NAMALWA (cell line): Measurements from ENCODE around the gene MCUR1.
"Not testable (repeated sequence)": the region's sequence is repeated elsewhere in the genome, so short reads cannot be mapped to it uniquely, and the experiment has no call there.

Experiments
- DNase-seq: peaks from one replicate; pipeline ENCODE4 v3.0.0-alpha.2; 2015; ENCODE audit warnings: low spot score

The MCUR1 gene

DNA sequence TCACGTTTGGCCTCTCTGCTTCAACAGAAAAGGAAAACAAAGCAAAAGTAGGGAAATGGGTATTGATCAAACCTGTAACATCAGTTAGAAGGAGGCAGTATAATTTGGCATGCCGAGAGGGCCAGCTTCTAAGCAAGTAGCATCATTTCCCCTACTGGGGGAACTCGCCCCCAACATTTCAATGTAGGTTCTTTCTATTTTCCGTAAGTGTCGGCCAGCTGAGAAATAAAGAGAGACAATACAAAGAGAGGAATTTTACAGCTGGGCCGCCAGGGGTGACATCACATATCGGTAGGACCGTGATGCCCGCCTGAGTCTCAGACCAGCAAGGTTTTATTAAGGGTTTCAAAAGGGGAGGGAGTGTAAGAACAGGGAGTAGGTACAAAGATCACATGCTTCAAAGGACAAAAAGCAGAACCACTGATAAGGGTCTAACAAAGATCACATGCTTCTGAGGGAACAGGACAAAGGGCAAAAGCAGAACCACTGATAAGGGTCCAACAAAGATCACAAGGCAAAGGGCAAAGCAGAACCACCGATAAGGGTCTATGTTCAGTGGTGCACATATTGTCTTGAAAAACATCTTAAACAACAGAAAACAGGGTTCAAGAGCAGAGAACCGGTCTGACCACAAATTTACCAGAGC lies 14.4 kb upstream of the MCUR1 start:
- not testable (repeated sequence) for DNase-seq

DNA sequence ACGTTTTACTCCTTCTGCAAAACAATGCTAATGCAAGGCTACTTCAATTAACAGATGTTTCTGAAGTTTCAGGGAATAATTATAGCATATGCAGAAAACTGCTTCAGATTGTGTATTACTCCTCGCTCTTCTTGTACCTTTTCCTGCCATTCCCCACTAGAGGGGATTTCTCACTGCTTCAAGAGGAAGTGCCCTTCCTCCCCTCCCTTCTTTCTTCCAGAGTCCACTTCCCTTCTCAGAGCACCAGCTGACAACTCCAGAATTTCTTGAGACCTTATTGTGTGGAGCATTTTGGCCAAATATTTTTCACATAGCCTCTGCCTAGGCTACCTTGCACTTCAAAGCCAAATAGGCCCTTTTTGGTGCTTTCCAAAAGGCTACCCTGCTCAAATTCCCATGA lies 12.7 kb upstream of the MCUR1 start:
- DNase-seq: no peak

DNA sequence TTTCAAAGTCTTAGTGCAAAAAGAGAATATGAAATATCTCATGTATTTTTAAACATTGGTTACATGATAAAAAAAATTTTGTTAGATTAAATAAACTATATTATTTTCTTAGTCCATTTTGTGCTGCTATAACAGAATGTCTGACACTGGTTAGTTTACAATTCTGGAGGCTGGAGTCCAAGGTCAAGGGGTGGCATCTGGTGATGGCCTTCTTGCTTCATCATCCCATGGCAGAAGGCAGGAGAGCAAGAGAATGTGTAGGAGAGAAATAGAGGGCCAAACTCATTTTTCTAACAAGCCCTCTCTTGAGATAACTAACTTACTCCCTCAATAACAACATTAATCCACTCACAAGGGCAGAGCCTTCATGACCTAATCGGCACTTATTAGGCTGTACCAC lies 11.5 kb upstream of the MCUR1 start:
- no peak for DNase-seq

DNA sequence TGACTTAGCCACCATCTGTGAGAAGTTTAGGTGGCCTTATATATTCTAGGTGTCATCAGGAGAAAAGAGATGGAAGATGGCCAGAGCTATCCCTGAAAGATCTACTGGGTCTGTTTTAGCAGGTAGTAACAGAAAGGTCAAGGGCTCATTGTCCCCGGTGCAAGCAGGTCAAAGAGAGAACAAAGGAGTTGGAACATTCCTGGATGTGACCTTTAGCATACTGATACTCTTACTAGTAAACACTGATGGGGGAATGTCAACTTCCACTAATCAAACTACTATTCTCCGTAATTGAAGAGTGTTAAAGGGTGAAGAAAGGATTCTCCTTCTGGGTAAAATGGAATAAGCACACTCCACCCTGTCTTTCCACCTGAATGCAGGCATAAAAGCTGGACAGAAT lies 4.0 kb upstream of the MCUR1 start:
- DNase-seq: no peak

DNA sequence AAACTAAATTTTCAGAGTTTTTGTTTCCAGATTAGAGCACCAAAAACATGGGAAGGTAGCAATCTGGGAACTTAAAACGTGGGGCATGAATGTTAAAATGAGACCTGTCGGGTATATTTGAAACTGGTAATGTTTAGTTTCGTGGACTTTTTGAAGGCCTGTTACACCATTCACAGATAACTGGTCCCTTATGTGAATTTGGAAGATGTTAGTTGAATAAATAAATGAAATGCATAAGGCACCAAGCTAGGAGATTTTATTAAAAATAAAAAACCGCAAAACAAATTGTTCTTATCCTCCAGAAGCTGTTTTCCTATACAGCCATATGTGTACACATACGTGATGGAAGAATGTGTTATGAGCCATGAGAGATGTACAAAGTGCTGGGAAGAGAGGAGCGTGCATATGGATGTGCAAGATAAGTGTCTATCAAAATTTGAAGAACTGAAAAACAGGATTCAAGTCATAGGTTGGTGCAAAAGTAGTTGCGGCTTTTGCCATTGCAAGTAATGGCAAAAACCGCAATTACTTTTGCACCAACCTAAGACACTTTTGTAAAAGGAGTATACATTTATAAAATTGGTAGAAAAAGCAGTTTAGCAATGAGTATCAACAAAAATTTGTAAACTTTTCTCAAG lies 700 bp upstream of the MCUR1 start:
- DNase-seq: peak; percentile 61

DNA sequence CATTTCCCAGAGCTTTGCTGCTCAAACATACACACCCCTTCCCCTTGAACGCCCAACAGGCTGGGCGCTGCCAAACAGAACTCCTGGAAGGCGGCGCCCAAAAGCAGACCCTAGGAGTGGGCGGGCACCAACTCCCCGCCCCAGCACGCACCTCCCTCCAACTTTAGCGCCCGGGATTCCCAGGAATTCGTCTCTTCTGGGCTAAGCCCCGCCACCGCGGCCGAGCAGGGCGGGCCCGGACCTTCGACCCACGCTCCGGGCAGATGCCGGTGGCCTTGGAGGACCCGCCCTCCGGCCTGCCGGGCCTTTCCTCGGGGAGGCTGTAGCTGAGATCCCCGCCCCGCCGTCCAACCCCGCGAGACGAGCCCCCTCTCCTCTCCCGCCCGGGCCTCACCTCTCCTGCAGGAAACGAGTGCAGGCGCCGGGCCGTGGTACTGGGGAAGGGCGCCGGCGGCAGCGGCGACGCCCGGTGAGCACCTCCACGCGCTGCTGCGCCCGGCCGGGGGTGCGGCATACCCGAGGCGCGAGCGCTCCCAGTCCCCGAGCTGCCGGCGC lies 659 bp downstream of the MCUR1 start:
- DNase-seq: peak; percentile 70

DNA sequence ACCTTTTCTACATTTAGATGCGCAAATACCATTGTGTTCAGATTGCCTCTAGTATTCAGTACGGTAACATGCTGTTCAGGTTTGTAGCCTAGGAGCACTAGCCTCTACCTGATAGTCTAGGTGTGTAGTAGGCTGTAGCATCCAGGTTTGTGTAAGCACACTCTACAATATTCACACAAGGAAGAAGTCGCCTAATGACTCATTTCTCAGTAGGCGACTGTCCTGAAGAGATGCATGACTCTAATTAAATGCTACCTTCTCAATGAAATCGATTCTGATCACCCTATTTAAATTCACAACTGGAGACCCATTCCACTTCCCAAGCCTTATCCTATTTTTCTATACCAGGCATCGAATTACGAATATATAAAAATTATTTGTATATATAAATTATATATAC lies 1.3 kb downstream of the MCUR1 start:
- DNase-seq: peak; percentile 11

DNA sequence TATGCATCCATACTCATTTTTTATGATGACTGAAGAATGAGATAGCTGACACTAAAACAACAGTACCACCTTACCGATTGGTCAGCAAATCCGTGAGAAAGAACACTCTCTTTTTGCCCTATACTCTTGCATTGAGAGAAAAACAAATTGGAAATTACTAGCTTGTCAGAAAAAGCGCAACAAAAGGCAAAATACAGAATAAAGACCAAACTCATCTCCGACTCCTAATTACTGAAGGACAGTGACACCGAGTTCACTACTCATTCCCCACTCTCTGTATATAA lies 2.1 kb downstream of the MCUR1 start:
- no peak for DNase-seq

DNA sequence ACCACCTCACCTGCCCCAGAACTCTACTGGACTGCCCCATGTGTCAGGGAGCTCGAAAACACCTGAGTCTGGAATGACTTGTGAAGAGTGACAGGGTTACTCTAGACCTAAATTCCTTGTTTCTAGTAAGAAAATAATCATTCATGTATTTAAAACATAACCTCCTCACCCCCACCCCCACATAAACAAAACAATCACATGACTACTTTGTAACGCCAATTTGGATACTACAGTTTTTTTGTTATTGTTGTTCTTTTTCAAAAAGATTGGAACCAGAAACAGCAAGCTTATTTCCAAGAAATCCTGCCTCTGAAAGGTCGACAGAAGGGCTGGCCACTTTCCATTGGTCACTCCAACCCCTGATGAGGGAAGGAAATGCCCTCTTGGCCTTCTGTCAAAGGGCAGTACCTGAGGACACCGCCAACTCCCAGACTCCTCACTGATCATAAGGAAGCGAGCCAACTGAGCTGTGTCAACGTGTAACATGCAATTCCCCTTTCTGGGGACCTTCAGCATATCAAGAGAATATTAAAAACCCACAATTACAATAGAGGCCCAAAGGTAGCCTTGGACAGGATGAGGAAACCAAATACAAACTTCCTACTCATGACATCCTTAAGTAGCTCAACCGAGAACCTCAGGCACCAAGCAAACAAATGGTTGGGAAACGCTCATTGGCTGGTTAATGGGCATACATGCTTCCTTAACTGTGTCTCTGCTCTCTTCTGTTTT lies 2.6 kb downstream of the MCUR1 start:
- DNase-seq: no peak

DNA sequence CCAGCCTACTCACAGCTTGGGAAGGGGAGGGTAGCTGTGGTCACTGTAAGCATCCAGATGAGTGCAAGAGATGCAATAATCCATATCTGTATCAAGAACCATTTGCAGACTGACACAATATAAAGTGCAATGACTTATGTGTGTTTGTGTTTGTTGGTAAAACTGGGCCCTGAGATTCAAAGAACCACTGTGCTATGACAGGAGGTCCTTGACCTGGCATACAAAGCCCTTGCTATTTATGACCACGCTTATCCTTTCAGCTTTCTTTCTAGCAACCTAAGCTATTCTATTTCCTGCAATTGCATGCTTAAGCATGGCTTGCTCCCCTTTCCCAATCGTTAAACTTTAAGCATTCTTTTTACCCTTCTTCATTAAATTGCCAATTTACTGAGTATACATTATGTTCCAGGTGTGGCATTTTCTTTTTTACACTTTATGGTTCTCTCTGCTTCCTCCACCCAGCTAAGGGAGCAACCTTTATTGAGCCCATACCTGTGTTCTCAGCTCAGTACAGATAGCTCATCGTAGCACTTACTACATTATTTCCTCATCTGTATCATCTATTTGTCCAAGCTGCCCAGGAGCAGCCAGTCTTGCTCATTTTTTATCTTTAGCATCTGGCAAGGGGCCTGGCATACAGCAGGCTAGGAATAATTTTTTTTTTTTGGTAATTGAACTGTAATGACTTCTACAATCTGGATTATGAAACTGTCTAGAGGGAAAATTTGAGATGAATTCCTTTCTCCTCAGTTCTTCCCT lies 3.5 kb downstream of the MCUR1 start:
- no peak for DNase-seq

DNA sequence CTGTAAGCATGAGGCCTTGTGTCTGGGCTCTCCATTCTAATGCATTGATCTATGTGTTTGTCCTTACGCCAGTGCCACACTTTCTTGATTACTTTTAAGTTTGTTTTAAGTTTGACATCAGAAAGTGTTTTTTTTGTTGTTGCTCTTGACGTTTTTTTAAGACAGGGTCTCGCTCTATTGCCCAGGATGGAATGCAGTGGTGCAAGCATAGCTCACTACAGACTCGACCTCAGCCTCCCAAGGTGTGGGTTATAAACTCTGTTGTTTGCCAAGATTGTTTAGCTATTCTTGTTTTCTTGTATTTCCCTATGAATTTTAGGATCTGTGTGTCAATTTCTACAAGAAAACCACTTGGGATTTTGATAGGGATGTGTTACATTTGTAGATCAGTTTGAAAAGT lies 5.6 kb downstream of the MCUR1 start:
- no peak for DNase-seq

DNA sequence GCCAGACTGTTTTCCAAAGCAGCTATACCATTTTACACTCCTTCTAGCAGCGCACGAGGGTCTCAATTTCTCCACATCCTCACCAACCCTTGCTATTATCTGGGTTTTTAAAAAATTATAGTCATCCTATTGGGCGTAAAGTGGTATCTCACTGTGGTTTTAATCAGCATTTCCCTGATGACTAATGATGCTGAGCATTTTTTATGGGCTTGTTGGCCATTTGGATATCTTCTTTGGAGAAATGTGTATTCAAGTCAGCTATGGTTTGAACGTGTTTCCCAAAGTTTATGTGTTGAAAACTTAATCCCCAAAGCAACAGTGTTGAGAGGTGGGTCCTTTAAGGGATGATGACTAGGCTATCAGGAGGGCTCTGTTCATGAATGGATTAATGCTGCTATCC lies 6.7 kb downstream of the MCUR1 start:
- DNase-seq: no peak

DNA sequence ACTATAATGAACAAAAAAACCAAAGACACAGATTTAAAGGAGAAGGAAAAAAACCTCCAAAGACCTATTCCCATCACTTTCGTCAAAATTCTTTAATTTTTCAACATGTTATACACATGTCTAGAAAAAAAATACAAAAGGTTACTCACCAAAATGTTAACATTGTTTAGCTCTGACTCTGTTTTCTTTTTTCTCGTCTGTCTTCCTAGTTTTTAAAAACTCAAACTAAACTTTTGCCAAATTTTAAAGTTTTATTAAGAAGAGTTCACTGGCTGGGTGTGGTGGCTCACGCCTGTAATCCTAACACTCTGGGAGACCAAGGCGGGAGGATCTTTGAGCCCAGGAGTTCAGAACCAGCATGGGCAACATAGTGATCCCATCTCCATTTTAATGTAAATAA lies 10.8 kb downstream of the MCUR1 start:
- DNase-seq: no peak

DNA sequence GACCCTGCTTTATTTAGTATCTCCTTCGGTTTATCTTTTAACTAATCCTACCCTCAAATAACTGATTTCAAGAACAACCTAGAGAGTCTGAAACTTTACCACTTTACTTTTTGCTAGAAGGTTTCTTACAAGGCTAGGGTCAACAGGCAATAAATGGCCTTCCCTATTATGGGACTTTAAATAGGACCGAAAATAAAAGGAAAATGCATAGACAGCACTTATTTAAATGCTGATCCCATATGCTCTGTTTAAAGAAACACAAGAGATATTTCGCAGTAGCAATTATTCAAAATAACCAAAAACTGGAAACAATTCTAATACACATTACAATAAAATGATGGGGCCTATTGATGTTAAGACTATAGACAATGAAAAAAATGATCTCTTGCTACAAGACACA lies 13.7 kb downstream of the MCUR1 start:
- DNase-seq: no peak

DNA sequence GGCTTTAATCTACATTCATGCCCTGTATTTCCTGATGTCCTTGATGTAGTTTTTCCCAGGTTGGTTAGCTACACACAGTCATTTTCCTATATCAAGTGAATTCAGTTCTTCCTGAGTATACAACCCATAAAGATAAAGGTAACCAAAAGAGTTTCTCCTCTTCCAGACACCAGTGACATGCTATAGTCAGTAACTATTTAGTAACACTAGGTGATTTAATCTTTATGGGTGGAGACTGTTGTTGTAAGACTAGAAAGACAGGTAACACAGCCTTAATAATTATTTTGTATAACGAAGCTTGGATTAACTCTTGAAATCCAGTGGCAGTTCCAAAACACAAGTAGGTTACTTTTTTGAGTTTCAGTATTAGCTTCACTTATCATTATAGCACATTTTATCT lies 17.6 kb downstream of the MCUR1 start:
- DNase-seq: no peak

DNA sequence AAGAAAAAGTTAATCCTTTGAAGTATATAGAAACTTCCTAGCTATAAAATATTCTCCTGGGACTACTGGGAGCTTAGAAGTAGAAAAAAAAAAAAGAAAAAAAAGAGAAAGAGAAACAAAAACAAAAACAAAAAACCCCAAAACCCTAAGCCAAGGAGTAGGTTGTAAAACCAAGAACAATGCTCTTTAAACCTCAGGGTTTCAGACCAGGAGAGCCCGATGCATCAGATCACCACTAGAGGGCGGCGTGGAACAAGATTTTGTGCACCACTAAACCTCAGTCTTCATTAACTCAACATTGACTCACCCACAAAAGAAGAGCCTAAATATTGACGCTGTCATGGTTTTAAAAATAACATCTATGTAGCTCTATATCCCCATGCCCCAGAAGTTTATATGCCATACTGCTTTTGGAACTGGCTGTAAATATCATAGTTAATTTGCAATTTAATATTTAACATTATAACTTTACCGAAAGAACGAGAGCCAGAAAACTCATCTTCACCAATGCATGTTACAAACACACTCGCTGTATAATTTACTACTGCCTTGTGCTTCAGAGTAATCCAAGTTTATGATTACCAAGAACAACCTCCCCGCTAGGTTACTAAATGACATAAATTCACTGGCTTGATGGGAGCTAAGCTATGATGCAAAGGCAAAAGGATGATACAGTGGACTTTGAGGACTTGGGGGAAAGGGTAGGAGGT lies 19.2 kb downstream of the MCUR1 start:
- DNase-seq: peak; percentile 85

DNA sequence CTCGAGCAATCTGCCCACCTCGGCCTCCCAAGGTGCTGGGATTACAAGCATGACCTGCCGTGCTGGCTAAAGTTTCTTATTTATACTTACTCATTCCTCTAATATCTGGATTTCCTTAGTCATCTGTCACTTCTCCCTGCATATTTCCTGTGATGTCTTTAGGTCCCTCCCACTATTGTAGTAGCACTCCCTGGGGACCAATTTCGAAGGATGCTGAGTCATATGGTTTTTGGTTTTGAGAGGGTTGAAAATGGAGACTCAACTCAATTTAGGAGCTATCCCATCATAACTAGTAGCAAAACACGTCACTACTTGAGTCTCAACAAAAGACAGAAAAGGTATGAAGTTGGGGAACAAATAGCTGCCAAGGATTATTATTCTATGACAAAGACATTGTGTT lies 20.2 kb downstream of the MCUR1 start:
- DNase-seq: no peak

DNA sequence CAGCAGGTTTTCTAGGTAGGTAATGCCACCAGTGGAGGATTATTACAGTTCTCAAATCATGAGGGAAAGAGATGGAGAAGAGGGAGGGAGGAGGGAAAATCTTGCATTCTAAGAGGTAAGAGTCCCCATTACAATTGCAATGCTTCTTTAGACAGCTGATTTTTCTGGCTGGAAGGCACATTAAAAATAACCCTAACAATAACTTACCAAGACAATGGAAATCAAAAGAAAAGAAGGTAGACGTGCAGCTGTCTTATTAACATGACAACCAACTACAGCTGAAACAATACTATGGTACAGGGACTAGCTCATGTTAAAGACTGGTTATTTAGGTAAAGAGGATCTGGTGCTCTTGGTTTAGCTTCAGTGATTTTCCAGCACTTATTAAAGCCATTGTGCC lies 24.6 kb downstream of the MCUR1 start:
- DNase-seq: no peak

DNA sequence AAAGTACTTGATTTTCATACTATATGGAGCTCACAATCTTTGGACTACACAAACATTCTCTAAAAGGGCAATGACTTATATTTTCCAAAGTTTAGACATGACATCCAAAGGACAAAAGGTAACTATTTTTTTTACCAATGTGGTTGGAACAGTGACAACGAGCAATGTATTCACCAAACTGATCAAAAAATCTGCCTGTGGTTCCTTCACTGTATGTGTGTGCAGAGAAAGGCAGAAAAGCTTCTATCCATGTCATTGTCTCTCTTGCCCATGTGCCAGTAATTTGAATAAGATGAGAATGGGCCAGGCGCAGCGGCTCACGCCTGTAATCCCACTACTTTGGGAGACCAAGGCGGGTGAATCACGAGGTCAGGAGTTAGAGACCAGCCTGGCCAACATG lies 25.5 kb downstream of the MCUR1 start:
- DNase-seq: no peak

DNA sequence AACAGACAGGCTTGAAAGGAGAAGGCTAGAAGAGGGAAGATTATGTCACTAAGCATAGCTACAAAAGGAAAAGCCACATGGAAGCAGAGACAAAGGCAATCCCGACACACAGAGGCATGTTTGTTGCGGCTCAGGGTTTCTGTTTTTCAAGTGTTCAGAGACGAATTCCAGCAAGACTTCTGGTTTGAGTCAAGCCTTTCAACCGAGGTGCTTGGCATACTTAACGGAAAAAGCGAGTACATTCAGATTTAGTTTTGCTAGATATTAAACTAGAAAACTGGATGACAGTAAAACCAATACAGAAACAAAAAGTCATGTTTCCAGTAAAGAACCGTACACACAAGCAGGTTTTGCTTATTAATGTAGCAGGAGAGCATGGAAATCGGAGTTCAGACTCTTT lies 27.2 kb downstream of the MCUR1 start:
- no peak for DNase-seq

DNA sequence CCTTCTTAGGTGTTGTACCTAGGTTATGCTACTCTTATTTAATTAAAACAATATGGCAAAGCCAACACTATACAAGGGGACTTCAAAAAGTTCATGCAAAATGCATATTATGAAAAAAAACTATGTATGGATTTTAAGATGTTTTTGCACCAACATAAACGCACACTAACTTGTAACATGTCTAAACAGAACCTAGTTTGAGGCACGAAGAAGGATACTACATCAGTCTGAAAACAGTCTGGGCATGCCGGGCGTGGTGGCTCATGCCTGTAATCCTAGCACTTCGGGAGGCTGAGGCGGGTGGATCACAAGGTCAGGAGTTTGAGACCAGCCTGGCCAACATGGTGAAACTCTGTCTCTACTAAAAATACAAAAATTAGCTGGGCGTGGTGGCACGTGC lies 34.2 kb downstream of the MCUR1 start:
- DNase-seq: not testable (repeated sequence)

DNA sequence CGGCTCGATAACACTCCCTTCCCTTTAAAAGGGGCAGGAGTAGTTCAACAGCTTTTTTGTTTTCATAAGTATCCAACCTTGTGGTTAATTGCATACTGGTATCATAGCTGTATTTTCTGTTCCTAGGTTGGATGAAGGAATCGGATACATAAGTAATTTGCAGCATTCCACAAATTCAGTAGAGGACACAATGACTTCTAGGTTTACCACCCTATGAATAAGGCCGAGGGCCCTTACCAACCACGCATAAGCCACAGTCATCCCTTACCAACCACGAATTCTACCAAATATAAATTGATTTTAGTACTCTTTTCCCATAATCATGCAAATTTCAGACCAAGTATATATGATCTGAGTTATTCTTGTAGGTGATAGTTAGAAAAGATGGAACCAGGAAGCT lies 36.3 kb downstream of the MCUR1 start:
- no peak for DNase-seq
